G401.6 (cell line): ENCODE measurements around the gene RAP1A.
"Not testable (repeated sequence)": the region's sequence is repeated elsewhere in the genome, so short reads cannot be mapped to it uniquely, and the experiment has no call there.

Experiments
- FAIRE-seq: peaks from 2 replicates; lab custom pipeline; 2012; peaks lifted over from hg19 to GRCh38; lab: Jason Lieb, UNC

The RAP1A gene

GRCh38 chr1:111669268-111669667 lies 49.7 kb downstream of the RAP1A start:
- FAIRE-seq, result no peak

- FAIRE-seq, result peak; percentile 31
Measured at GRCh38 chr1:111671852-111672251, 52.3 kb downstream of the RAP1A start.

GRCh38 chr1:111672331-111672730 lies 52.7 kb downstream of the RAP1A start:
- no peak for FAIRE-seq

- FAIRE-seq, result no peak
Measured at GRCh38 chr1:111677604-111678003, 58.0 kb downstream of the RAP1A start.

- FAIRE-seq, result no peak
Measured at GRCh38 chr1:111679541-111679940, 60.0 kb downstream of the RAP1A start.

- not testable (repeated sequence) for FAIRE-seq
Measured at GRCh38 chr1:111680212-111680800, 60.7 kb downstream of the RAP1A start.

GRCh38 chr1:111685293-111686153 lies 65.9 kb downstream of the RAP1A start:
- not testable (repeated sequence) for FAIRE-seq

GRCh38 chr1:111690306-111690617 lies 70.7 kb downstream of the RAP1A start:
- FAIRE-seq, result no peak

- FAIRE-seq, result no peak
Measured at GRCh38 chr1:111691886-111692285, 72.3 kb downstream of the RAP1A start.

GRCh38 chr1:111695801-111696200 lies 76.2 kb downstream of the RAP1A start:
- no peak for FAIRE-seq

GRCh38 chr1:111696330-111696729 lies 76.7 kb downstream of the RAP1A start:
- no peak for FAIRE-seq

GRCh38 chr1:111699268-111699667 lies 79.7 kb downstream of the RAP1A start:
- no peak for FAIRE-seq

- FAIRE-seq, result no peak
Measured at GRCh38 chr1:111702504-111703050, 83.0 kb downstream of the RAP1A start.

- no peak for FAIRE-seq
Measured at GRCh38 chr1:111704240-111704639, 84.7 kb downstream of the RAP1A start.

- FAIRE-seq, result no peak
Measured at GRCh38 chr1:111704776-111705175, 85.2 kb downstream of the RAP1A start.

- no peak for FAIRE-seq
Measured at GRCh38 chr1:111705841-111706240, 86.3 kb downstream of the RAP1A start.

- peak; percentile 19 for FAIRE-seq
Measured at GRCh38 chr1:111706921-111707320, 87.3 kb downstream of the RAP1A start.

GRCh38 chr1:111707906-111708305 lies 88.3 kb downstream of the RAP1A start:
- no peak for FAIRE-seq

- FAIRE-seq, result no peak
Measured at GRCh38 chr1:111709986-111710385, 90.4 kb downstream of the RAP1A start.

- no peak for FAIRE-seq
Measured at GRCh38 chr1:111716333-111716732, 96.7 kb downstream of the RAP1A start.

- no peak for FAIRE-seq
Measured at GRCh38 chr1:111717450-111717849, 97.9 kb downstream of the RAP1A start.

GRCh38 chr1:111719135-111719534 lies 99.5 kb downstream of the RAP1A start:
- FAIRE-seq, result no peak

GRCh38 chr1:111719674-111720132 lies 100.1 kb downstream of the RAP1A start:
- no peak for FAIRE-seq
